ENCODE data around the gene NPPA.
"Not testable (repeated sequence)": the region's sequence is repeated elsewhere in the genome, so short reads cannot be mapped to it uniquely, and the experiment has no call there.

NPPA gene

DNA sequence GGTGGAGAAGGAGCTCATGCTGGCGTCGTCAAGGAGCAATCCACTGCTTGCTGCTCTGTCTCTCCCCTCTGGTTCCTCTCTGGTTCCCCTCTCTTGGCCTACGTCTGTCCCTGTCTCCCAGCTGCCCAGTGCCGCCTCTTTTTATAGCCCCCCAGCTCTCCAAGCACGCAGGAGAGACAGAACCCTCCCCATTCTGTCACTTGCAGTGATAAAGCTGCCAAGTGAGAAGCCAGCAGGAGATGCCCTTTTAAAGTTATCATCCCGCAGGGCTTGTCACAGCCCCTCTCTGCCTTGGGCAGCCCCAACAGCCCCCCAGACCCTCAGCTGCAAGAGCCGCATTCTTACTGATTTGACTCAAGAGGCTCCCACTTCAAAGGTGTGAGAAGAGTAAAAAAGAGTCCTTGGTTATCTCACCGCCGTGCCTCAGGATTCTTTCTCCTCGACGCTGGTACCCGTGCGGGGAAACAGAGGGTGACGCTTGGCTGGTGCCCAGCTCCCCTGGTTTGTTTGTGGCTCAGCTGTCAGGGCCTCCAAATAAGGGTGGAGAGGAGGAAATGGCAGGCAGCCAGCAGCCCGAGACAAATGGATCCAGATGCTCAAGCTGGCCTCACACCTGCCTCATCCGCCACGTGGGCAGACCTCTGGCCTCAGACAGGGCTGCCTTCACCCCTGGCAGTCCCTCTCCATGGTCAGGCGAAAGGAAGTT lies at the start of gene NPPA:
Gene NPPA, minus strand, starts transcription at position 117 of the 706 bp plus-strand sequence. Its CDS starts 99 bp downstream, at position 18.
- DNase-seq, result peak; percentile 46

DNA sequence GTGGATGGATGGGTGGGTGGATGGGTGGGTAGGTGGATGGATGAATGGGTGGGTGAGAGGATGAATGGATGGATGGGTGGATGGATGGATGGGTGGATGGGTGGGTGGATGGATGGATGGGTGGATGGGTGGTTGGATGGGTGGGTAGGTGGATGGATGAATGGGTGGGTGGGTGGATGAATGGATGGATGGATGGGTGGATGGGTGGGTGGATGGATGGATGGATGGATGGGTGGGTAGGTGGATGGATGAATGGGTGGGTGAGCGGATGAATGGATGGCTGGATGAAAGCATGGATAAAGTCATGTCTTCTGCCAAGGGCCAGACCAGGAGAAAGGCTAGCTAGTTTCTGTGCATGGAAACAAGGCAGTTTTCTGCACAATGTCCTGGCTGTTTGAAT lies 46.9 kb upstream of the NPPA start:
- DNase-seq, result not testable (repeated sequence)

DNA sequence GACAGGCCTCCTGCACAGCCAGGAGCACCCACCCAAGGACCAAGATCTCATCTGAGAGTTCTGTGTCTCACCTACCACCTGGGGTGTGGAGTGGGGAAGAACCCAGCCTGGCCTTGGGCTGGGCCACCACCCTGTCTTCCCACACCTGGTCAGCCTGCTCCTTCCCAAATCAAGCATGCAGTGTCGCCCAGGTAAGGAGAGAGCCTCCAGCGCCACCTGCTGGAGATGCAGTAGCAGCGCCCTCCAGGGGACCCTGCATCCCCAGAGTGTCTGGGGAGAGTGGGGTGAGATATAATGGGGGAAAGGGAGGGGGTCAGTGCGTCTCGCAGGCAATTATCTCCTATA lies 46.3 kb upstream of the NPPA start:
- DNase-seq, result peak; percentile 57

DNA sequence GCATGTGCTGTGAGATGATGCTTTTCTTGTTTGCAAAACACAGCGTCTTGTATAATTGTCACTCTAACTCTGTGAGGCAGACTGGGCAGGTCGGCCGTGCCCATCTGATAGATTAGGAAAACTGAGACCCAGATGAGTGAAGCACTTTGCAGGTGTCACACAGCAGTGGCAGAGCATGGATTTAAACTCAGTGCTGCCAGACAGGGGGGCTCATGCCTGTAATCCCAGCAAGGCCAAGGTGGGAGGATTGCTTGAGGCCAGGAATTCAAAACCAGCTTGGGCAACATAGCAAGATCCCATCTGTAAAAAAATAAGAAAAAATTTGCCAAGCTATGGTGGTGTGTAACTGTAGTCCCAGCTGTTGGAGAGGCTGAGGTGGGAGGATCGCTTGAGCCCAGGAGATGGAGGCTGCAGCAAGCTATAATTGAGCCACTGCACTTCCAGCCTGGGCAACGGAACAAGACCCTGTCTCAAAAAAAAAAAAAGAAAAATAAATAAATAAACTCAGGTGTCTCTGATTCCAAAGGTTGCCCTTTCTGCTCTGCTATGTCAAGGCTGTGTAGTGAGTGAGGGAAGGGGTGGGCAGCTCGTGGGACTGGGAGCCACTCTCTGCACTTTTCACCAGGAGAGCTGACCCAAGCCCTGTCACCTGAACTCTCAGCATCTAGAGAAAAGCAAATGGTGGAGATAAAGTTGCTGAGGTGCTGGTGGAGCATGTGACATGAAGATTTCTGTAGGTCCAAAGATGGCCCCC lies 44.0 kb upstream of the NPPA start:
- DNase-seq, result no peak

DNA sequence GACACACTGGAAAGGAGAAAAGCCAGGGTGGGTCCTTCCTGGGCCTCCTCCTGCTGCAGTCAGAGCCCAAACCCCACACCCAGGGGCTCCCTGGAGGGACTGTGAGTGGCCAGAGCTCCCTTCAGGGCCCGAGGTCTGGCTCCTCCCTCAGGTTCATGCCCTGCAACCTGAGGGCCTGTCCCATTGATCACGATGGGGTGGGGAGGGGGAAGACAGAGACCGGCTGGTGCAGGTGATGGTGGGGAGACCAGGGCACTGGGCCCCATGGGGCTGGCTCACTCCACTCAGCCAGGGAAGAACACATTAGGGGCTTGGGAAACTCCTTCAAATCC lies 41.3 kb upstream of the NPPA start:
- DNase-seq, result no peak

DNA sequence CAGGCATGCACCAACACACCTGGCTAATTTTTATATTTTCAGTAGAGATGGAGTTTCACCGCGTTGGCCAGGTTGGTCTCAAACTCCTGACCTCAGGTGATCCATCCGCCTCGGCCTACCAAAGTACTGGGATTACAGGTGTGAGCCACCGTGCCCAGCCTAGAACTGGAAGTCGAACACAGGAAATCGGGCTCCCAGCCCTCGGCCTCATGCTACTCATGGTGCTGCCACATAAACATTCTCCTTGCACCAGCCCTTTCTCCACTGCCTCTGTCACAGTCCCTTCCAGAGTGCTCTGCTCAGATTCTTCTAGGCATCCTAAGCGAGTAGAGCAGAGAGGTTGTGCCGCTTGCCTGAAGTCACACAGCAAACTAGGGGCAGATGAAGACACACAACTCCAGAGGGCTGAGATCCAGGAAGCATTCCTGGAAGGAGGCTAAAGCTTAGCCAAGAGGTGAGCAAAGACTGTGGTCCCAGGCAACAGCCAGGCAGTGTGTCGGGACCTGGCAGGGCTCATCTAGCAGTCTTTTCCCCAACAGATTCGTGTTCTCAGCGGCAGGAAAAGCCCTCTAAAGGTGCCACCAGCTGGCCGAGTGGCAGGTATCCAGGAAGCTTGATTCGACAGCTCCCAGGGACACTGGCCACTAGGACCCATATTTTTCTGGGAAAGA lies 40.8 kb upstream of the NPPA start:
- no peak for DNase-seq

DNA sequence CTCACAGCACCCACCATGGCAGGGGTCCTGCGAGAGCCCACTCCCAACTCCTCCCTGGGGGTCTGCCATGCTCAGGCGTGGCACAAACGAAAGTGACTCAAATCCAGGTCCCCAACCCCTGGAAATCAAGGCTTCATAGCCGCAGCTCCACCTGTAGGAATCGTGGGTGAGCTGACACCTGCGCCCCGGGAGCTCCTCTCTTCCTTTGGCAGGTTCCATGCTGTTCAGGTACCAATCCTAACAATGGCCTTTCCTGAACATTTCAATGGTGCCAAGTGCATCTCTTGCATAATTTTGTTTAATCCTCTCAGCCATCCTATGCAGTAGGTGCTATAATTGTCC lies 40.1 kb upstream of the NPPA start:
- no peak for DNase-seq

DNA sequence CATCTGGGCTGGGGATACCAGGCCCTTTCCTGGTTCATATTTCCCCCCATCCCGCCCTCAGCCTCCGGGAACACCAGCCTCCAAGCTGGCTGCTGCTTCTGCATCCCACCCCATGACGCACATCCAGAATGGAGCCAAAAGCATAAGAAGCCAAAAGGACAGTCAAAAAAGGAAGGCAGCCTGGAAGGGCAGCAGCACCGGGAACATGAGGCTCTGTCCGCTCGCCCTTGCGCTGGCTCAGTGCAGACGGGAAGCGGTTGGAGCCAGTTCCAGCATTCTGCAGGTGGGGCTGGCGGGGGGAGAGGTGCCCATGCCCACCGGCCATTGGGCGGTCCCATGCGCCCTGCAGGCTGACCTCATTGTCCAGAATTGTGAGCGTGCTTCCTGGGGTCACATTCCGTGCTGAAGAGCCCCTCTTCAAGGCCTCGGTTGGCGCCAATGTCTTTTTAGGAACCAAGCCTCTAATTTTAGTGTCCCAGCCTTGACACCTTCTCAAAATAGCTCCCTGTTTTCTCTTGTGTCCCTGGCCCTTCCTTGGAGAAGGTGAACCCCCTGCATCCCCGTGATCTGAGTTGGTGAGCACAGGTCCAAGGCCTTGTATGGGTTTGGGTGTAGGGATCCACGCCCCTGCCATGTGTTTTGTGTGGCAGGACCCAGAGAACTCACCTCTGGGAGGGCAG lies 39.5 kb upstream of the NPPA start:
- DNase-seq, result peak; percentile 69

DNA sequence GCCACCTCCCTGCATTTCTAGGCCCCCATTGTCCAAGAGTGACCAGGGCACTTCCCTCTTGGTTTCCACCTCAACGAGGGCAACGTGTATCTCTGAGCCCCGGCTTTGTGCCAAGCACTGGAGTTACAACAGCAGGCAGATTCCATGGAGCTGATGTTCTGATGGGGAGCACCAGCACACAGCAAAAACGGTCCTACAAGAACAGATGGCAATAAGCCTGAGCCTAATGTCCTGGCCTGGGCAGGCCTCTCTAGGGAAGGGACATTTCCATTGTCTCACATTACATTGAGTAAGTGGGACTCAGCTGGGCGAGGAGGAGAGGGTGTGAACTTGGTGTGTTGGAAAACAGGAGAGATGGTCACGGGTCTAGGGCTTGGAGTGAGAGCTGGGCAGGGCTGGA lies 38.3 kb upstream of the NPPA start:
- no peak for DNase-seq

DNA sequence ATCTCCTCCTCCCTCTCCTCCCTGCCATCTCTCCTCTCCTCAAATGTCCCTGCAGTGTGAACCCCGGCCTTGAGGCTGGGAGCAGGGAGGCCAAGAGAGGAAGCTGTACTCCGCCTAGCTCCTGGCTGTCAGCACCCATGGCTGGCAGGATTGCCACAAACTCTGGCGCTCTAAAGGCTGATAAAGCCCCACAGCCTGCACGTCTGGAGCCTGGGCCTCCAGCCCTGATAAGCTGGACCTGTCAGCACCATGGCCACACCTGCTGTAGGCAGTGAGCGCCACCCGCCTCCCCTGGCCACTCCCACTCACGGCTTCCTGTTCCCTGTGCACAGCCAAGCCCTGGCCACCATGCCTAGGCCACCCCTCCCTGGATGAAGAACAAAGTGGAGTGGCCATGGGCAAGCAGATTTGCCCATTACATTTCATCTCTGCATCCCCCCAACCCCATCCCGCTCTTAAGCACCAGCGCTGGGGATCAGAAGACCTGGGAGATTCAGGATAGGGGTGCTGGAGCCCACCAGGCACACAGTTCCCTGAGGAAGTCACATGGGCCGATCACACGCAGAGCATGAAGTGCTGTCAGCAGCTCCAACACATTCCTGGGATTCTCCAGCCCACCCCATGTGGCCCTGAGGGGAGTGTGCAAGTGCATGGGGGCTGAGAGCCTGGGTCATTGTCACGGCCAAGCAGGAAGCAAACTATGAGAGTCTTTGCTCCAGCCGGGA lies 35.4 kb upstream of the NPPA start:
- DNase-seq, result peak; percentile 55

DNA sequence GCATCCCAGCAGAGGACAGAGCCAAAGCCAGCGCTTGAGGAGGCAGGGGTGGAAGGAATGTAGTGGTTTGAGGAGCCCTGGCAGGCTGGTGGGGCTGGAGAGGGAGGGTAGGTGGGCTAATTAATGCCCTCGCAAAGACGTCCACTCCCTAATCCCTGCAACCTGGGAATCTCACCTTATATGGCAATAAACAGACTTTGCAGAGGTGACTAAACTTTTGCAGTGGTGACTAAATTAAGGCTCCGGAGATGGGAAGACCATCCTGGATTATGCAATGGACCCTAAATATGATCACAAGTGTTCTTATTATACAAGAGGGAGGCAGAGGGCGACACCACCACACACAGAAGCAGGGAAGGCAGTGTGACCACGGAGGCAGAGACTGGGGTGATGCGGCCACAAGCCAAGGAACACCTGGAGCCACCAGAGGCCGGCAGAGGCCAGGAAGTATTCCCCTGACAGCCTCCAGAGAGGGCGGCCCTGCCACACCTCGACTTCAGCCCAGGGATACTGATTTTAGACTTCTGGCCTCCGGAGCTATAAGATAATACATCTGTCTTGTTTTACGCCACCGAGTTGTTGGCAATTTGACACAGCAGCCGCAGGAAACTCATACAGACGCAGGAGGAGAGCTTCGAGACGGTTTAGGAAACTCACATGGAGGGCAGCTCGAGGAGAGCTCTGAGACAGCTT lies 34.3 kb upstream of the NPPA start:
- no peak for DNase-seq

DNA sequence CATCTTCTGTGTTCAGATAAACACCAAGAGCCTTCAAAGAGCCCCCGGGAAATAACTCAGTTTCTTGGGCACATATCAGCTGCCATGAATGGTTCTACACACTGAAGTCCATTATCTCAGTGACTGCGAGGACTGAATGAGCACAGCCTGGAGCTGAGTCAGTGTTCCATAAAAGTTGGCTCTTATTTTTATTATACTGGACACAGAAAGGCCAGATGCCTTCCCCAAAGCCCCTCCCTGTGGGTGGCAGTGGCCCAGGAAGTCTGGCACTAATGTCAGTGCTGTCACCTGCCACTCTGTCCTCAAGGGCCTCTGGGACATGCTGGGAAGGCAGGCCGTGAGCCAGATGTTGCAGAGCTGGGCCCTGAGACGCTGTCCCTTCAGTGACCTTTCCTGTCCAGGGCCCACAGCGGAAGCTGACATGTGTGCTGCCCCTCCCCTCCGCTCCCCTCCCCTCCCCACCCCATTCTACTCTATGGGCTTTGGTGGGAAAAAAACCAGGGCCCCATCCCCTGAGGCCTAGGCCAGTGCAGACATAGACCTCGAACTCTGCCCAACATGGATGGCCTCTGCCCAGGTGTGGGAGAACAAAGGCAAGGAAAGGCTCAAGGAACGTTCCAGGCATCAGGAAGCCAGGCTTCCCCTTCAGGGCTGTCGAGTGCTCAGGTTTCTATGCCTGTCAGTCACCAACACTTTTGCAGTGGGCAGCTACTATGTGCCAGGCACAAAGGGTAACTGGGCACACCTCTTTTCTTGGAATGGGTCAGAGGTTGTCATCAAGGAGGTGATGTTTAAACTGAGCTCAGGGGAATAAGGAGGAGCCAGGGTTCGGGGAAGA lies 33.5 kb upstream of the NPPA start:
- DNase-seq, result peak; percentile 78

DNA sequence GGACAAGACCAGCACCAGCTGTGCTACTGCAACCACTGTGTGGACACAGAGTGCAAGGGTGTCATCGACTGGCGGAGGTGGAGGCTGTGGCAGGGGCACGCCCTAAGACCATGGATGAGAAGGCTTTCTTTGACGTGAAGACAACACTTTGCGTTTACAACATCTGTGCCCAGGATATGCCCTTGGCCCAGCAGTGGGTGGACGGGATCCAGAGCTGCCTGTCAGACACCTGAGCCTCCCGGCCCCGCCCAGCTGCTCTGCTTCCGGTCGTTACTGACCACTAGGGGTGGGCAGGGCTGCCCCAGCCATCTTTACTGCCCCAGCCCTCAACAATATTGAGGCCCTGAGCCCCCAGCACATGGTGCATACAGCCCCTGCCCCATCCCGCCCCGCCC lies 32.6 kb upstream of the NPPA start:
- DNase-seq, result no peak

DNA sequence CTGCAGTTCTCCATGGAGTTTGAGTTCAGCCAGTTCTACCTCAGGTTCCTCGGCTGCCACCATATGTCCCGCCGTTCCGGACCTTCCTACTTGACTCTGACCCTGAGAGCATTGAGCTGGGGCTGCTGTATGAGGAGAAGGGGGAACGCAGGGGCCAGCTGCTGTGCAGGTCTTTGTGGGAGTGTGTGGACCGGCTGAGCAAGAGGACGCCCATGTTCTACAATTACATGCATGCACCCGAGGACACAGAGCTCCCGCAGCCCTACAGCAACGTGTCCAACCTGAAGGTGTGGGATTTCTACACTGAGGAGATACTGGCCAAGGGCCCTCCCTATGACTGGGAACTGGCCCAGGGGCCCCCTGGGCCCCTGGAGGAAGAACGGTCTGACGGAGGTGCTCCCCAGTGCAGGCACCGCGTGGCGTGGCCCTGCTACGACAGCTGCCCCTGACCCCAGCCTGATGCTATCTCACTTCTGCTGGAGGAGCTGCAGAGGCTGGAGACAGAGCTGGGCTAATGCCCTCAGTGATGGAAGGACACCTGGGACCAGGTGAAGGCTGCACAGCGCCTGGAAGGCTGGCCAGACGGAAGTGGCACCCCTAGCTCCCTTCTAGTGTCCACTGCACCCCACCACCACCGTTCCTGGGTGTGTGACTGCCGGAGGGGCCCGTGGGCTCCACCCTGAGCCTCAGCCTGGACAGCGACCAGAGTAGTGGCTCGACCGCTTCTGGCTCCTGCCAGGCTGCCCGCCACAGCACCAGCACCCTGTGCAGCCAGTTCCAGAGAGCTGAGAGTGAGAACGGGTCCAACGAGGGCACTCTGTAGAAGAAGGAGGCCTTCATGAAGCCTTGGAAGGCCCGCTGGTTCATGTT lies 32.0 kb upstream of the NPPA start:
- no peak for DNase-seq

DNA sequence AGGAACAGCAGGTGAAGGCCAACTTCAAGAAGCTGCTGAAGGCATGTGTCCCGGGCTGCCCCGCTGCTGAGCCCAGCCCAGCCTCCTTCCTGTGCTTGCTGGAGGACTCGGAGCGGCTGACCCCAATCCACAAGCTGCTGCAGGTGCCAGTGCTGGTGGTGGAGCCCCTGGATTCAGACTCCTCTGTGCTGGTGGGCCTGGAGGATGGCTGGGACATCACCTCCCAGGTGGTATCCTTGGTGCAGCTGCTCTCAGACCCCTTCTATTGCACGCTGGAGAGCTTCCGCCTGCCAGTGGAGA lies 31.3 kb upstream of the NPPA start:
- DNase-seq, result no peak

DNA sequence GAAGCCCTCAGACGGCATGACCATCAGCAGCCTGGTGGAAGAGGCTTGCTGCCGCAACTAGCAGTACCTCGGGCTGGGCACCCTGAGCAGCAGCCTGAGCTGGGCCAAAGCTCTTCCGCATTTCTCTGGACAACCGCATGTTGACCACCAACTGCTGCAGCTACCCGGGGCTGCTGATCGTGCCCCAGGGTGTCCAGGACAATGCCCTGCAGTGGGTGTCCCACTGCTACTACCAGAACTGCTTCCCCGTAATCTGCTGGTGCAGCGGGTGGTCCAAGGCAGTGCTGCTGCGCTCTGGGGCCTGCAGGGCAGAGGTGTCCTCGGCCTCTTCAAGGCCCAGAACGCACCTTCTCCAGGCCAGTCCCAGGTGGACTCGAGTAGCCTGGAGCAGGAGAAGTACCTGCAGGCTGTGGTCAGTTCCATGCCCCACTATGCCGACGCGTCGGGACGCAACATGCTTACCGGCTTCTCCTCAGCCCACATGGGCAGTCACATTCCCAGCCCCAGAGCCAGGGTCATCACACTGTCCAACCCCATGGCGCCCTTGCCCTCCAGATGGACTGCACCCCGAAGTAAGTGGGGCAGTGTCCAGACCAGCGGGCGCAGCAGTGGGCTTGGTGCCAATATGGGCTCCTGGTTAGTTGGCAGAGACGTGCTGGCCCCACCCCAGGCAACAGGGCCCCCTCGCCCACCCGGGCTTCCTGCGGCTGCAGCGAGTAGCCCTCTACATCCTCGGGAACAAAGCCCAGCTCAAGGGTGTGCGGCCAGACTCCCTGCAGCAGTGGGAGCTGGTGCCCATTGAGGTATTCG lies 30.7 kb upstream of the NPPA start:
- no peak for DNase-seq

DNA sequence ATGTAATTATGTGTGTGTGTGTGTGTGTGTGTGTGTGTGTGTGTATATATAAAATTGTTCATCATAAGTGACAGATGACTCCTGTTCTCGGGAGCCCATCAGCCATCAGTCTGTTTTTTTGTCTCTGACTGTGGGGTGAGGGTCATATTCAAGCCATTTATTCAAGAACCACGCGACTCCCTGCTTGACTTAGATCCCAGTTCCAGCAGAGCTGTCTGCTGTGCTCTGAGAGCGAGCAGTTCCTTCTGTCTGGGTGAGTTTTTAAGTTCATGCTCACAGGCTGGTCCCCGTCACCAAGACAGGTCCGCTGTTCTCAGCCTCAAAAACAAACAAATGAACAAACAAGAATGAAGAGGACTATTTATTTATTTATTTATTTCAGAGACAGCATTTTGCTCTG lies 29.5 kb upstream of the NPPA start:
- no peak for DNase-seq

DNA sequence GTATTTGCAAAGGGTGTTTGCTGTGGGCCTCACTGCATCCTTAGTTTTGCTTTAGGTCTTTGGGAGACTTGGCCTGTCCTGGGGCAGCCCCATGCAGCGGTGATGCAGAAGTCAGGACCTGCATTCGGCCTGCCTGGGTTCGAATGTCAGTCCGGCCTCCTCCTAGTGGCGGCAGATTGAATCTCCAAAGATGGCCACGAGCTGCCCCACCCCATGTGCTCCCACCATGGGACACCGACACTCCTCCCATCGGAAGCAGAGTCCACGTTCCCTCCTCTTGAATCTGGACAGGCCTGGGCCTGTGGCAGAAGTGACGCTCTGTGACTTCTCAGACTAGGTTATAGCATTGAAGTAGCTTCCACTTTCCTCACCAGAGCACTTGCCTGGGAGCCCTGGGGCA lies 27.5 kb upstream of the NPPA start:
- DNase-seq, result no peak

DNA sequence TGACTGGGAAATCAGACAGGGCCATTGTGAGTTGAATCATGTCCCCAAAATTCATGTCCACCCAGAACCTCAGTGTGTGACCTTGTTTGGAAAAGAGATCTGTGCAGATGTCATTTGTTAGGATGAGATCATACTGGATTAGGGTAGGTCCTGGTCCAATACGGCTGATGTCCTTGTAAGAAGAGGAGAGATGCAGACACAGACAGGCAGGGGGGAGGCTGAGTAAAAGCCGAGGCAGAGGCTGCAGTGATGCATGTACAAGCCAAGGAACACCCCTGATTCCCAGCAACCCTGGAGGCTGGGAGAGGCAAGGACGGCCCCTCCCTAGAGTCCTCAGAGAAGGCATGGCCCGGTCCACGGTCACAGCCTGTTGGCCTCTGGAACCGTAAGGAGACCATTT lies 27.0 kb upstream of the NPPA start:
- no peak for DNase-seq

DNA sequence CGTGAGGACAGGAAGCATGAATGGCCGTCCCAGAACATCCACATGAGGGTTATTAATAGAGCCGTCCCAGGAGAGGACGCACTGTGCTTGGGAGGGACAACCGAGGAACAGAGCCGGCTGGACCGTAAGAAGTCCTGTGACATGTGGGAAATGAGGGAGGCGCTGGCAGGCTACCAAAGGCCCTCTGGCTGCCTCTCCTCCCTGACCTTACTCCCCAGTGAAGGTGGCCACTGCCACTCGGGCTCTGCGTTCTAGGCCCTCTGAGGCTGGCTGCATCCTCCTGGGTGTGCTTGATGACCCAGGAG lies 26.6 kb upstream of the NPPA start:
- DNase-seq, result no peak
